Coronary artery (tissue), 2 donors: ENCODE data around the gene SRC.

ENCODE experiments used
- DNase-seq: peaks from one replicate; pipeline ENCODE4 v3.0.0-alpha.2; 2017; ENCODE audit warnings: low spot score
- H3K27ac ChIP-seq, 2 donors: fragments of 200-600 bp; sonication (generic); one replicate each; pipeline ENCODE4 v1.5.1; 2016 to 2019
- H3K4me3 ChIP-seq: fragments of 200-600 bp; sonication (generic); 2 replicates; pipeline ENCODE4 v1.5.1; 2016; ENCODE audit warnings: mild to moderate bottlenecking, moderate library complexity
- TF ChIP-seq, protein P1 (sequence below): fragments of 200-600 bp; sonication (generic); IDR thresholded peaks from one replicate; pipeline ENCODE4 v1.5.1; 2019; ENCODE audit warnings: antibody characterized with exemption

Gene SRC

DNA sequence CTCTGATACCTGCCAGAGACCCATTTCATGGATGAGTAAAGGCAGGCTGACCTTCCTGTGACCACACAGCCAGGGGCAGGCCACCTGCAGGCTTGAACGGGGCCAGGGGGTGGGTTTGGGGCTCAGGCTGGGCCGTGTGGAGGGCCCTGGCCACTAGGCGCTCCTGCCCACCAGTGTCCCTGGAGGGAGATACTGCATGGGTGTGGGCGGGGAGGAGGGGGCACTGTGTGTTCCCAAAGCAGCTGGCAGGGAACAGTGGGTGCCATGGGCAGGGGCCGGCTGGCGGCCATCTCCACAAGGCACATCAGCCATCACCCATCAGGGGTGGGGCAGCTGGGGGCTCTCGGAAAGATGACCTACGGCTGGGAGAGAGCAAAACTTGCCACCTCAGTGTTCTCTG, 15.4 kb downstream of the SRC start:
- H3K27ac ChIP-seq, result no peak overlapping the region
- TF ChIP-seq, protein P1, sequence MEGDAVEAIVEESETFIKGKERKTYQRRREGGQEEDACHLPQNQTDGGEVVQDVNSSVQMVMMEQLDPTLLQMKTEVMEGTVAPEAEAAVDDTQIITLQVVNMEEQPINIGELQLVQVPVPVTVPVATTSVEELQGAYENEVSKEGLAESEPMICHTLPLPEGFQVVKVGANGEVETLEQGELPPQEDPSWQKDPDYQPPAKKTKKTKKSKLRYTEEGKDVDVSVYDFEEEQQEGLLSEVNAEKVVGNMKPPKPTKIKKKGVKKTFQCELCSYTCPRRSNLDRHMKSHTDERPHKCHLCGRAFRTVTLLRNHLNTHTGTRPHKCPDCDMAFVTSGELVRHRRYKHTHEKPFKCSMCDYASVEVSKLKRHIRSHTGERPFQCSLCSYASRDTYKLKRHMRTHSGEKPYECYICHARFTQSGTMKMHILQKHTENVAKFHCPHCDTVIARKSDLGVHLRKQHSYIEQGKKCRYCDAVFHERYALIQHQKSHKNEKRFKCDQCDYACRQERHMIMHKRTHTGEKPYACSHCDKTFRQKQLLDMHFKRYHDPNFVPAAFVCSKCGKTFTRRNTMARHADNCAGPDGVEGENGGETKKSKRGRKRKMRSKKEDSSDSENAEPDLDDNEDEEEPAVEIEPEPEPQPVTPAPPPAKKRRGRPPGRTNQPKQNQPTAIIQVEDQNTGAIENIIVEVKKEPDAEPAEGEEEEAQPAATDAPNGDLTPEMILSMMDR, result no peak
- no peak overlapping the region for H3K4me3 ChIP-seq
- peak; percentile 53 for DNase-seq

DNA sequence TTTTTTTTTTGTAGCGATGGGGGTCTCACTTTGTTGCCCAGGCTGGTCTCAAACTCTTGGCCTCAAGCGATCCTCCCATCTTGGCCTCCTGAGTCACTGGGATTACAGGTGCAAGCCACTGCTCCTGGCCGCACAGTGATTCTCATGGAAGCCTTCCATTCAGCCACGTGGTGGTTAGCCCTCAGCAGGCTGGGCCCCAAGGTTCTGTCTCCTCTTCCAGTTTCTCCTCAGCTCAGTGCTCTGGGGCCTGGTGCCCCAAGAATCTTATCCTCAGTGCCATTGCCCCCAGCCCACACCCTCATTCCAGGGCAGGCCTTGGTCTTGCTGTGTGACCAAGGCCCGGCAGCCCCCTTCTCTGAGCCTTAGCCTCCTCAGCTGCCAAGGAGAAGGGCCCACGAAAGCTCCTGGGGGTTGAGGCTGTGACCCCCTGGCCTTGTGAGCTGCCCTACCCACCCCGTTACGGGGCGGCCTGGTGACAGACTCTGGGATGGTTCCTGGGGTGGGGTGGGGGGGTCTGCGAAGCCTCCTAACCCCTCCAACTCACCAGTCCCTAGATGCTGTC, 16.4 kb downstream of the SRC start:
- peak; percentile 41 for DNase-seq
- TF ChIP-seq, protein P1, result no peak
- Histone ChIP-seq H3K27ac (no peak overlapping the region), H3K4me3 (no peak overlapping the region)

DNA sequence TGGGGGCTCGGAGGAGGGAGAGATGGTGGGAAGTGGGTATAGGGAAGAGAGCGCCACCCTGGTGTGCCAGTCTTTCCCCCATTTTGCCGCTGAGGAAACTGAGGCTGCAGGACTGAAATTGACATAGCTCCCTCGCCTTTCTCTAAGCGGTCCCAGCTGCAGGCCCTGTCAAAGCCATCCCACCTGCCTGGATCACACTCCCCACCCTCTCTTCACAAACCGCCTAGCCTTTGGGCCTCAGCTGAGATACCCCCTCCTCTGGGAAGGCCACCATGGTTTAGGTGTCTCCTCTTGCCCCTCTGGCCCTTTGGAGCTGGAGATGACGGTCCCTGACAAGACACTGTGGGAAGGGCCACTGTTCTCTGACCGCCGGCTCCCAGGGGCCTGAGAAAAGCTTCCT, 16.9 kb downstream of the SRC start:
- Histone ChIP-seq H3K4me3 (no peak overlapping the region), H3K27ac (no peak overlapping the region)
- TF ChIP-seq, protein P1, result no peak
- DNase-seq, result no peak

DNA sequence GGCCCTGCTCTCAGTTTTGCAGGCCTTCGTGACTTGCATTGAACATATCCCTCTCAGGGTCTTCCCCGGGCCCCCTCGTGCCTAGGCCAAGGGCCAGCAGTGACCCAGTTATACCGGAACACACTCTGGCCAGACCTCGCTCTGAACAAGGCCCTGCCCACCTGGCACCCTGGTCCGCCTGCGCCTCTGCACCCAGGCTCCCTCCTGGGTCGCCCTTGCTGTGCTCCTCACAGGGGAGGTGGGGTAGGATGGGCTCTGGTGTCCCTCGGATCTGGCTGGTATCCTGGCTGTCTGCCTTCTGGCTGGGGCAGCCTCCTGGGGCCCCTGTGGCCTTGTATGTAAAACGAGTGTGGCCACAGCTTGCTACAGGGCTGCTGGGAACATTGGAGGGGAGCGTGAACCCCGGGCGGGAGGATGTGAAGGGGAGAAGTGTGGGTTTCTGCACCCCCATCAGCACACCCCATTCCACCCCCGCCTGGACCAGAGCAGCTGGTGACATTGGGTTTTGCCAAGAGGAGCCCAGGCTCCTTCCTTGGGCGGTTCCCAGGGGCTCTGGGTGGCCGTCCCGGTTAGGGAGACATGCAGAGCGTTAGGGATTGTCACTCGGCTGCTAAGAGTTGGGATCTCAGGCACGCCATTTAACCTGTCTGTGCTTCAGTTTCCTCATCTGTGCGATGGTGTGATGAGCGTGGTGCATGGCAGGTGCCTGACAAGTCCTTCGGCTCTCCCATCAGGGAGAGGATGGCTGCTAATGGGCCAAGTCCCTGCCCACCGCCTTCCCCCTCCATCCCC, 17.5 kb downstream of the SRC start:
- peak; percentile 66 for DNase-seq
- TF ChIP-seq, protein P1, result no peak
- no peak overlapping the region for H3K27ac ChIP-seq
- H3K4me3 ChIP-seq, result no peak overlapping the region

DNA sequence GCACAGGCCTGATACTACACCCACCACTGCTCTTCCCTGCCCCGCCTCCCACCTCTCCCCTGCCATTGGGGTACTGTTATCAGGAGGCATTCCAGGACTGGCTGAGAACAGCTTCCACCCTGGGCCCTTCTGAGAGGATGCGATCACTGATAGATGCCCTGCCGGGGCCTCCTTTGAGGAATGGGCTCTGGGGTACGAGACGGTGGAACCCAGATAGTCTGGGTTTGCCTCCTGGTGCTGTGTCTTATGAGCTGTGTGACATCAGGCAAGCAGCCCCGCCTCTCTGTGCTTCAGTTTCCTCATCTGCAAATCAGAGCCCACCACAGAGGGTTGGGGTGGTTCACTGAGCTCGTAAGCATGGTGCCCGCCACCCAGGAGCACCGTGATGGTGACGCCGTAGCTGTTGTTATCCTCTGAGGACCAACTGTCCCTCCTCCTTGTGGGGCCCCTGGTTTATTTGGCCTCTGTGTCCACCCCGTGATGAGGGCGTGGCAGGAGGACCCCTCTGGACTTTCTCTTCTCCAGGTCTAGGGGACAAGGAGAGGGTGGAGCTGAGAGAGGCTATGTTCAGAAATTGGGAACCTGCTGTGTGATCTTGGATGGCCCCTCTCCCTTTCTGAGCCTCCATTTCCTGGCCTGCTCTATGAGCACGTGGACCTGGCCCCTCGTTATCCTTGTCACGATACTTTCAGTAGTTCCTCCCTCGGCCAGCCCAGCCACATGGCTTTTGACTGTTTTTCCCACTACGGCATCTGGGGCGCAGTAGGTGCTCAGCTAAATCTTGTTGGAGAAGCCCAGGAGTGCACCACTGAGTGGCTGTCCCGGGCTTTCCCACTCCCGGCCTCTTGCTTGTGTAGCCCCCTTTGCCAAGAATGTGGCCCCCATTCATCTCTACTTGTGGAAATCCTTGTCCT, 18.3 kb downstream of the SRC start:
- Histone ChIP-seq H3K27ac (no peak overlapping the region), H3K4me3 (no peak overlapping the region)
- TF ChIP-seq, protein P1, result no peak
- peak; percentile 66 for DNase-seq

DNA sequence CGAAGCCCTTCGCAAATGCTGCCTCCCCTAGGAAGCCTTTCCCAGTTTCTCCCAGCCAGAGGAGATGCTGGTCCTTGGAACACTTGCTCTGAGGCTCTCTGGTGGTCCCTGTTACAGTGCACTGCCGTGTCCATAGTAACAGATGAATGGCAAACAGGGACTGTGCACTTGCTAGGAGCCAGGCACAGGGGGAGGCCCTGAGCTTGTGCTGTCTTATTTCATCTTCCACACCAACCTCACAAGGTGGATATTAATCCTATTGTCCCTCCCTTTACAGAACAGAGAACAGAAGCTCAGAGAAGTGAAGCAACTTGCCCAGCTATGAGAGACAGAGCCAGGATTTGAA, 19.0 kb downstream of the SRC start:
- Histone ChIP-seq H3K27ac (no peak overlapping the region), H3K4me3 (no peak overlapping the region)
- TF ChIP-seq, protein P1, result no peak
- DNase-seq, result no peak
